Ovary (tissue), 9 donors: ENCODE measurements around the gene SDK1. TPM values are rescaled to one million over a fixed set of nuclear protein-coding genes. Genes with fewer than 3 reads are reported as not detected.

Experiments
- DNase-seq, 5 donors: peaks; one replicate each; pipeline ENCODE4 v3.0.0-alpha.2; 2019 to 2020
- H3K27ac ChIP-seq, 2 donors: fragments of 200-600 bp; one replicate each; pipeline versions ENCODE4 v1.5.1 to v1.8.0; 2019 to 2022
- H3K27me3 ChIP-seq: fragments of 200-600 bp; one replicate; pipeline ENCODE4 v1.8.0; 2022
- H3K36me3 ChIP-seq: fragments of 200-600 bp; sonication (generic); one replicate; pipeline ENCODE4 v1.5.1; 2019
- H3K4me1 ChIP-seq: one replicate; pipeline ENCODE4 v1.8.1; 2013; ENCODE audit warnings: mild to moderate bottlenecking, moderate library complexity; ENCODE audit not compliant: insufficient read depth
- H3K4me3 ChIP-seq: fragments of 200-600 bp; sonication (generic); one replicate; pipeline ENCODE4 v1.5.1; 2017
- H3K9me3 ChIP-seq, 2 donors: fragments of 200-600 bp in 1 of 2; sonication (generic) in 1 of 2; one replicate each; pipeline versions ENCODE4 v1.5.1 to v1.8.1; 2013 to 2019; ENCODE audit warnings: mild to moderate bottlenecking in 1 of 2, moderate library complexity in 1 of 2
- CTCF ChIP-seq, 3 donors: fragments of 450-650 bp in 2 of 3; fragments of 200-600 bp in 1 of 3; IDR thresholded peaks; one replicate each; pipeline versions ENCODE4 v1.5.1 to v1.8.0; 2016 to 2022; ENCODE audit warnings: antibody characterized with exemption in 3 of 3, mild to moderate bottlenecking in 1 of 3
- EP300 ChIP-seq: sonication (generic); formaldehyde crosslinking; IDR thresholded peaks from one replicate; pipeline ENCODE4 v1.6.1; 2017; ENCODE audit warnings: antibody characterized with exemption
- POLR2A ChIP-seq: fragments of 450-650 bp; IDR thresholded peaks from one replicate; pipeline ENCODE4 v1.6.1; 2017; ENCODE audit warnings: antibody characterized with exemption, mild to moderate bottlenecking, moderate library complexity
- WGBS, 3 donors: extraction: QIAGEN DNeasy Blood & Tissue Kit in 1 of 3; methylation state at CpG; one replicate each; pipeline versions ENCODE4 v1.1.5 to v1.1.7; 2013 to 2017; 5-methylcytosine and 5-hydroxymethylcytosine counted together
- intact Hi-C, 4 donors: fragments of 100-400 bp; cut with DNase I; formaldehyde crosslinking; loops; one replicate each; pipeline versions ENCODE4 v1.11.0 to v1.15.1; 2022 to 2023
- polyA plus RNA-seq, 2 donors: library from polyadenylated mRNA; stranded (reverse); fragments of 200-250 nt in 1 of 2; fragments of 350-450 nt in 1 of 2; fragmentation: Illumina TruSeq in 1 of 2; extraction: RNeasy Lipid Tissue Mini Kit (QIAGEN cat#74804) in 1 of 2; gene quantifications; one replicate each; pipeline ENCODE4 v1.2.3, GENCODE V29; 2013 to 2014
- total RNA-seq, 7 donors: library from RNA; depleted of rRNA in 2 of 7; stranded (reverse); fragments of >200 nt in 2 of 7; fragmentation: NEBNext Ultra II Directional in 3 of 7; extraction: Animal tissue kit (Norgen Biotek cat#: 25700) in 3 of 7; gene quantifications; one replicate each; pipeline versions ENCODE4 v1.1.0 to v1.2.4, GENCODE V29; 2016 to 2023
- donor health status: DM: no; HTN: no; CAD: no; lungs with moderate emphysema.
- donor health status: DM: no; HTN: no; CAD: no.
- donor health status: Bipolar disorder and iron deficiency.
- donor health status: DM: yes; HTN: yes; CAD: no.
- donor health status: DM: no; HTN: no; CAD: no.
- donor health status: DM: yes; HTN: yes; CAD: no.

Gene SDK1
- total and polyA plus RNA-seq, 9 donors, result 1.2 to 13.3 (median 4.4) TPM

GRCh38 chr7:3327099-3327498 is 26.0 kb downstream of the SDK1 start:
- intact Hi-C loops, result no loop called here
- no peak for DNase-seq
- H3K27me3 ChIP-seq, result no peaks in the 10 kb centered on the region
- no peaks in the 10 kb centered on the region for H3K4me1 ChIP-seq
- H3K4me3 ChIP-seq, result no peak overlapping the region
- no peak overlapping the region for H3K27ac ChIP-seq
- no peaks in the 10 kb centered on the region for H3K36me3 ChIP-seq
- TF ChIP-seq EP300 (no peak), POLR2A (no peak), CTCF (IDR thresholded peaks at IDR 0.05) (no peak)
- WGBS, 3 donors, result 55 to 85% (median 68%) methylated on average over 2 of the region's 2 CpGs
- no peaks in the 10 kb centered on the region for H3K9me3 ChIP-seq

- 57 to 82% (median 77%) methylated on average over 5 of the region's 5 CpGs for WGBS, 3 donors
- Histone ChIP-seq H3K4me1 (no peaks in the 10 kb centered on the region), H3K27me3 (no peaks in the 10 kb centered on the region), H3K36me3 (no peaks in the 10 kb centered on the region), H3K4me3 (no peak overlapping the region), H3K27ac (no peak overlapping the region), H3K9me3 (no peaks in the 10 kb centered on the region)
- intact Hi-C loops, result no loop called here
- TF ChIP-seq POLR2A (no peak), CTCF (IDR thresholded peaks at IDR 0.05) (no peak), EP300 (no peak)
- no peak for DNase-seq
These were observed 26.6 kb downstream of the SDK1 start for GRCh38 chr7:3327655-3328054.

- no peak for DNase-seq
- TF ChIP-seq EP300 (no peak), POLR2A (no peak), CTCF (IDR thresholded peaks at IDR 0.05) (no peak)
- no peak overlapping the region for H3K27ac ChIP-seq
- no peaks in the 10 kb centered on the region for H3K36me3 ChIP-seq
- no peaks in the 10 kb centered on the region for H3K9me3 ChIP-seq
- H3K4me1 ChIP-seq, result no peaks in the 10 kb centered on the region
- intact Hi-C loops, result no loop called here
- no peaks in the 10 kb centered on the region for H3K27me3 ChIP-seq
- H3K4me3 ChIP-seq, result no peak overlapping the region
- WGBS, 3 donors, result 59 to 80% (median 73%) methylated on average over 2 of the region's 2 CpGs
These were observed 31.3 kb downstream of the SDK1 start for GRCh38 chr7:3332308-3332707.

GRCh38 chr7:3333861-3334260 is 32.8 kb downstream of the SDK1 start:
- intact Hi-C loops, result no loop called here
- Histone ChIP-seq H3K4me3 (no peak overlapping the region), H3K36me3 (no peaks in the 10 kb centered on the region), H3K27ac (no peak overlapping the region), H3K27me3 (no peaks in the 10 kb centered on the region), H3K4me1 (no peaks in the 10 kb centered on the region), H3K9me3 (no peaks in the 10 kb centered on the region)
- no peak for DNase-seq
- 84 to 100% (median 87%) methylated on average over 2 of the region's 2 CpGs for WGBS, 3 donors
- no peak for TF ChIP-seq EP300
- TF ChIP-seq POLR2A, result no peak
- TF ChIP-seq CTCF (IDR thresholded peaks at IDR 0.05), result no peak
